Fibroblast of lung (primary cell): Measurements from ENCODE around the gene INS.

Experiments
- CTCF ChIP-seq, 2 donors: IDR thresholded peaks in 1 of 2; conservative IDR thresholded peaks in 1 of 2; 1 replicate in 1 of 2; 2 replicates in 1 of 2; pipeline ENCODE4 v1.5.1; 2011 to 2012; ENCODE audit warnings: low read length in 2 of 2, control low read depth in 1 of 2, inconsistent platforms in 1 of 2, low read depth in 1 of 2, mild to moderate bottlenecking in 1 of 2
- EZH2 ChIP-seq: IDR thresholded peaks from 2 replicates; pipeline ENCODE4 v1.5.1; 2012; ENCODE audit warnings: low read length, control low read depth, mild to moderate bottlenecking; ENCODE audit errors: missing control alignments

GRCh38 chr11:2173761-2174160 is 12.8 kb upstream of the INS start:
- TF ChIP-seq CTCF (conservative IDR thresholded peaks at IDR 0.05 in 1 of 2, IDR thresholded peaks at IDR 0.05 in 1 of 2; ENCODE audit: low read depth in 1 of 2, low read length in 2 of 2) (no peak), EZH2 (no peak)
